OCI-LY1 (cell line): ENCODE measurements around the gene NEDD4L.

ENCODE experiments used
- H2AFZ ChIP-seq: fragments of 200-600 bp; sonication (generic), shearing (Covaris generic); 2 replicates; pipeline ENCODE4 v1.6.0; 2014; ENCODE audit warnings: antibody characterized with exemption, mild to moderate bottlenecking, low read length
- H3F3A ChIP-seq: fragments of 200-600 bp; sonication (generic), shearing (Covaris generic); 2 replicates; pipeline ENCODE4 v1.6.0; 2014; ENCODE audit warnings: mild to moderate bottlenecking, antibody characterized with exemption, low read length, moderate library complexity; ENCODE audit not compliant: insufficient read depth
- H3K27ac ChIP-seq: fragments of 200-600 bp; sonication (generic); 2 replicates; pipeline ENCODE4 v1.5.1; 2014; ENCODE audit warnings: low read length, mixed run types, mild to moderate bottlenecking, low read depth; ENCODE audit not compliant: poor library complexity, severe bottlenecking
- H3K27me3 ChIP-seq: fragments of 200-600 bp; sonication (generic); 2 replicates; pipeline ENCODE4 v1.6.0; 2014; ENCODE audit warnings: antibody characterized with exemption, mild to moderate bottlenecking, low read length, moderate library complexity; ENCODE audit not compliant: insufficient read depth
- H3K36me3 ChIP-seq: fragments of 200-600 bp; sonication (generic); 2 replicates; pipeline ENCODE4 v1.6.1; 2014; ENCODE audit warnings: mild to moderate bottlenecking, antibody characterized with exemption, low read length, moderate library complexity, mixed read lengths; ENCODE audit not compliant: insufficient read depth
- H3K4me1 ChIP-seq: fragments of 200-600 bp; sonication (generic); 2 replicates; pipeline ENCODE4 v1.5.1; 2014; ENCODE audit warnings: mild to moderate bottlenecking, low read length, moderate library complexity; ENCODE audit not compliant: insufficient read depth, severe bottlenecking
- H3K4me2 ChIP-seq: fragments of 200-600 bp; sonication (generic), shearing (Covaris generic); 2 replicates; pipeline ENCODE4 v1.6.1; 2014; ENCODE audit warnings: low read length
- H3K4me3 ChIP-seq: fragments of 200-600 bp; sonication (generic); 2 replicates; pipeline ENCODE4 v1.5.1; 2014; ENCODE audit warnings: low read length, low read depth, mild to moderate bottlenecking, mixed read lengths; ENCODE audit not compliant: poor library complexity, severe bottlenecking
- H3K79me2 ChIP-seq: fragments of 200-600 bp; shearing (Covaris generic); 2 replicates; pipeline ENCODE4 v1.6.1; 2016; ENCODE audit warnings: mixed run types, low read length, mixed read lengths; ENCODE audit not compliant: insufficient read depth
- H3K9ac ChIP-seq: fragments of 200-600 bp; sonication (generic), shearing (Covaris generic); 2 replicates; pipeline ENCODE4 v1.6.1; 2014; ENCODE audit warnings: mild to moderate bottlenecking, low read length, mixed read lengths
- H3K9me2 ChIP-seq: fragments of 200-600 bp; sonication (generic), shearing (Covaris generic); 2 replicates; pipeline ENCODE4 v1.6.1; 2014; ENCODE audit warnings: low read depth, mild to moderate bottlenecking, low read length, mixed read lengths
- H3K9me3 ChIP-seq: fragments of 200-600 bp; shearing (Covaris generic); 2 replicates; pipeline ENCODE4 v1.6.1; 2014; ENCODE audit warnings: low read length, mixed read lengths
- H4K20me1 ChIP-seq: fragments of 200-600 bp; sonication (generic), shearing (Covaris generic); 2 replicates; pipeline ENCODE4 v1.6.0; 2016; ENCODE audit warnings: mild to moderate bottlenecking, low read length; ENCODE audit not compliant: insufficient read depth
- CTCF ChIP-seq: fragments of 200-600 bp; sonication (generic), shearing (Covaris generic); IDR thresholded peaks from 2 replicates; pipeline ENCODE4 v1.5.1; 2017; ENCODE audit warnings: mild to moderate bottlenecking, antibody characterized with exemption, low read length, moderate library complexity, mixed read lengths
- EZH2 ChIP-seq: fragments of 200-600 bp; sonication (generic), shearing (Covaris generic); IDR thresholded peaks from 2 replicates; pipeline ENCODE4 v1.8.0; 2017; ENCODE audit warnings: borderline replicate concordance, mixed run types, mild to moderate bottlenecking, antibody characterized with exemption, low read length, moderate library complexity, mixed read lengths

NEDD4L gene

GRCh38 chr18:58322464-58322863 is 278.4 kb downstream of the NEDD4L start:
- Histone ChIP-seq H3K9me2 (no peaks in the 10 kb centered on the region), H3K4me1 (no peaks in the 10 kb centered on the region), H3K9ac (no peak overlapping the region), H4K20me1 (no peaks in the 10 kb centered on the region), H3K36me3 (no peaks in the 10 kb centered on the region), H3K27ac (no peak overlapping the region), H3F3A (no peaks in the 10 kb centered on the region), H2AFZ (no peak overlapping the region), H3K4me3 (no peak overlapping the region), H3K27me3 (no peaks in the 10 kb centered on the region), H3K4me2 (no peak overlapping the region), H3K9me3 (no peaks in the 10 kb centered on the region), H3K79me2 (no peaks in the 10 kb centered on the region)
- TF ChIP-seq CTCF (no peak), EZH2 (no peak)

GRCh38 chr18:58323866-58324762 is 280.1 kb downstream of the NEDD4L start:
- H3K79me2 ChIP-seq = no peaks in the 10 kb centered on the region
- no peaks in the 10 kb centered on the region for H3K9me3 ChIP-seq
- H3K4me1 ChIP-seq = no peaks in the 10 kb centered on the region
- no peak overlapping the region for H3K27ac ChIP-seq
- H3K36me3 ChIP-seq = no peaks in the 10 kb centered on the region
- no peak overlapping the region for H3K9ac ChIP-seq
- H4K20me1 ChIP-seq = no peaks in the 10 kb centered on the region
- H3F3A ChIP-seq = no peaks in the 10 kb centered on the region
- H3K27me3 ChIP-seq = no peaks in the 10 kb centered on the region
- TF ChIP-seq EZH2 (no peak), CTCF (no peak)
- no peak overlapping the region for H3K4me3 ChIP-seq
- no peak overlapping the region for H2AFZ ChIP-seq
- no peaks in the 10 kb centered on the region for H3K9me2 ChIP-seq
- H3K4me2 ChIP-seq = no peak overlapping the region

GRCh38 chr18:58324824-58325480 is 280.9 kb downstream of the NEDD4L start:
- H2AFZ ChIP-seq = no peak overlapping the region
- no peaks in the 10 kb centered on the region for H3F3A ChIP-seq
- no peak overlapping the region for H3K27ac ChIP-seq
- H3K4me2 ChIP-seq = no peak overlapping the region
- no peaks in the 10 kb centered on the region for H3K4me1 ChIP-seq
- no peaks in the 10 kb centered on the region for H3K9me2 ChIP-seq
- no peaks in the 10 kb centered on the region for H3K9me3 ChIP-seq
- H3K79me2 ChIP-seq = no peaks in the 10 kb centered on the region
- H3K4me3 ChIP-seq = no peak overlapping the region
- no peaks in the 10 kb centered on the region for H3K36me3 ChIP-seq
- H3K9ac ChIP-seq = no peak overlapping the region
- TF ChIP-seq EZH2 = no peak
- no peak for TF ChIP-seq CTCF
- no peaks in the 10 kb centered on the region for H4K20me1 ChIP-seq
- no peaks in the 10 kb centered on the region for H3K27me3 ChIP-seq
